Keratinocyte (primary cell): Measurements from ENCODE around the gene PRXL2A. TPM values are rescaled to one million over a fixed set of nuclear protein-coding genes. Genes with fewer than 3 reads are reported as not detected.
A peak's percentile ranks its signal among the peaks of the same experiment; 100 is the strongest.

Experiments used
- DNase-seq: peaks from one replicate; pipeline ENCODE4 v3.0.0-alpha.2; 2011; ENCODE audit warnings: low read depth, missing footprints, low spot score
- FAIRE-seq: peaks from 2 replicates; lab custom pipeline; 2011; peaks lifted over from hg19 to GRCh38; lab: Jason Lieb, UNC
- H2AFZ ChIP-seq: 2 replicates; pipeline ENCODE4 v1.6.0; 2012; ENCODE audit warnings: low read length, control low read depth, inconsistent platforms; ENCODE audit not compliant: control insufficient read depth
- H3K27ac ChIP-seq: 2 replicates; pipeline ENCODE4 v1.5.1; 2011; ENCODE audit warnings: low read length; ENCODE audit not compliant: control insufficient read depth, insufficient read depth
- H3K27me3 ChIP-seq: 3 replicates; pipeline ENCODE4 v1.6.0; 2011; ENCODE audit warnings: low read length; ENCODE audit not compliant: control insufficient read depth, insufficient read depth; ENCODE audit errors: extremely low read depth
- H3K36me3 ChIP-seq, 2 experiments: 2 replicates in 1 of 2; 3 replicates in 1 of 2; pipeline ENCODE4 v1.5.1; 2011; ENCODE audit warnings: low read length in 2 of 2, mild to moderate bottlenecking in 1 of 2; ENCODE audit not compliant: control insufficient read depth in 2 of 2, insufficient read depth in 2 of 2; ENCODE audit errors: extremely low read depth in 1 of 2
- H3K4me1 ChIP-seq: 3 replicates; pipeline ENCODE4 v1.5.1; 2011; ENCODE audit warnings: low read length; ENCODE audit not compliant: control insufficient read depth, insufficient read depth; ENCODE audit errors: extremely low read depth
- H3K4me2 ChIP-seq: 3 replicates; pipeline ENCODE4 v1.6.0; 2011; ENCODE audit warnings: low read depth, low read length; ENCODE audit not compliant: control insufficient read depth, insufficient read depth; ENCODE audit errors: extremely low read depth
- H3K4me3 ChIP-seq, 3 experiments: fragments of 200-600 bp in 1 of 3; sonication (generic) in 1 of 3; 2 replicates in 2 of 3; 3 replicates in 1 of 3; pipeline ENCODE4 v1.5.1; 2011 to 2016; ENCODE audit warnings: low read length in 3 of 3, mild to moderate bottlenecking in 3 of 3, control low read depth in 2 of 3, inconsistent platforms in 1 of 3, low read depth in 1 of 3, mixed read lengths in 1 of 3, mixed run types in 1 of 3, moderate library complexity in 1 of 3; ENCODE audit not compliant: control insufficient read depth in 2 of 3, insufficient read depth in 2 of 3; ENCODE audit errors: extremely low read depth in 1 of 3
- H3K79me2 ChIP-seq: 2 replicates; pipeline ENCODE4 v1.6.0; 2012; ENCODE audit warnings: low read length; ENCODE audit not compliant: control insufficient read depth, insufficient read depth
- H3K9ac ChIP-seq: 3 replicates; pipeline ENCODE4 v1.6.0; 2011; ENCODE audit warnings: low read length; ENCODE audit not compliant: control insufficient read depth, insufficient read depth; ENCODE audit errors: extremely low read depth
- H3K9me1 ChIP-seq: 3 replicates; pipeline ENCODE4 v1.6.0; 2011; ENCODE audit warnings: low read length; ENCODE audit not compliant: control insufficient read depth, insufficient read depth; ENCODE audit errors: extremely low read depth
- H3K9me3 ChIP-seq: 2 replicates; pipeline ENCODE4 v1.5.1; 2012; ENCODE audit warnings: low read depth, low read length; ENCODE audit not compliant: control insufficient read depth
- H4K20me1 ChIP-seq: 3 replicates; pipeline ENCODE4 v1.6.0; 2011; ENCODE audit warnings: low read length; ENCODE audit not compliant: control insufficient read depth, insufficient read depth; ENCODE audit errors: extremely low read depth
- CTCF ChIP-seq, 3 experiments: IDR thresholded peaks in 1 of 3; conservative IDR thresholded peaks in 1 of 3; optimal IDR thresholded peaks in 1 of 3; 2 replicates in 2 of 3; 3 replicates in 1 of 3; pipeline versions ENCODE3 to v1.5.1; 2011; ENCODE audit warnings: low read length in 3 of 3, mild to moderate bottlenecking in 3 of 3, moderate library complexity in 2 of 3, control low read depth in 1 of 3, inconsistent platforms in 1 of 3; ENCODE audit not compliant: insufficient read depth in 2 of 3; ENCODE audit errors: extremely low read depth in 1 of 3
- EZH2 ChIP-seq: IDR thresholded peaks from one replicate; pipeline ENCODE4 v1.6.1; 2012; ENCODE audit warnings: inconsistent platforms, mild to moderate bottlenecking, low read length, moderate library complexity
- dilution Hi-C: fragments of 300-500 bp; cut with MboI; formaldehyde crosslinking; loops from one replicate; pipeline ENCODE4 v1.7.0; 2020; ENCODE audit warnings: low sequenced_read_pairs; ENCODE audit not compliant: extremely low pct_ligation_motif_present
- polyA plus RNA-seq, 5 experiments: library from polyadenylated mRNA; depleted of rRNA in 3 of 5; stranded (reverse) in 3 of 5; stranded (forward) in 1 of 5; unstranded in 1 of 5; fragments of >200 nt; gene quantifications; 1 replicate in 1 of 5; 2 replicates in 3 of 5; 3 replicates in 1 of 5; pipeline versions ENCODE4 v1.2.1 to v1.2.3, GENCODE V29; 2011 to 2012; ENCODE audit warnings: missing spikeins in 2 of 5, low read depth in 1 of 5, low replicate concordance in 1 of 5

The PRXL2A gene
- polyA plus RNA-seq, 1 donor (not counting 4 experiments of a cell fraction or from before 2014, with no cell fraction given) = 71.6 TPM

- no peak overlapping the region for H2AFZ ChIP-seq
- H3K9me3 ChIP-seq = no peaks in the 10 kb centered on the region
- dilution Hi-C loops = no loop called here
- no peak overlapping the region for H3K4me2 ChIP-seq
- no peaks in the 10 kb centered on the region for H3K36me3 ChIP-seq
- H3K27me3 ChIP-seq = no peaks in the 10 kb centered on the region
- peaks cover 11% of the 10 kb centered on the region for H3K4me1 ChIP-seq
- no peak overlapping the region for H3K27ac ChIP-seq
- no peak for DNase-seq
- TF ChIP-seq EZH2 (no peak), CTCF (optimal IDR thresholded peaks at IDR 0.05 in 1 of 3, IDR thresholded peaks at IDR 0.05 in 1 of 3, conservative IDR thresholded peaks at IDR 0.05 in 1 of 3; ENCODE audit: extremely low read depth in 1 of 3, insufficient read depth in 2 of 3, low read length in 3 of 3) (no peak)
- no peaks in the 10 kb centered on the region for H3K79me2 ChIP-seq
- FAIRE-seq = no peak
- no peaks in the 10 kb centered on the region for H4K20me1 ChIP-seq
- no peaks in the 10 kb centered on the region for H3K9me1 ChIP-seq
- no peak overlapping the region for H3K9ac ChIP-seq
- H3K4me3 ChIP-seq = no peak overlapping the region
Measured at GRCh38 chr10:80441831-80442230, 33.5 kb downstream of the PRXL2A start.

DNA sequence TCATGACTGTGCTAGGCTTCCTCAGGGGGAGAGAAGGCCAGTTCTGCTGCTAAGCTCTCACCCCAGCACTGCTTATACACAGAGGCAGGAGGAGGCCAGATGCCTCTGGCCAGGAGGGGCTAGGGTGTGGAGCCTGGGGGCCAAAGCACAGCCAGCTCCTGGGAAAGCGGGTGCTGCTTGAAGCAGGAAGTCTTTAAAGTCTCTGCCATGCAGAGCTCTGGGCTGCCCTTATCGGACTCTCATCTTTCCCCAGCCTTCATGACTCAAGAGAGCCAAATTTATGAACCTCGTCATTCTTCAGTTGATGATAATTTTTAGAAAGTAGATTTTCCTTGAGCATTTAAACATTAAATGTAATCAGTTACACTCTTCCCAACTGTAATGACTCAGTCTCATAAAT, 34.5 kb downstream of the PRXL2A start:
- Histone ChIP-seq H4K20me1 (no peaks in the 10 kb centered on the region), H3K4me1 (peaks cover 11% of the 10 kb centered on the region), H3K9ac (no peak overlapping the region), H3K27me3 (no peaks in the 10 kb centered on the region), H3K4me3 (no peak overlapping the region), H3K9me3 (no peaks in the 10 kb centered on the region), H3K4me2 (no peak overlapping the region), H2AFZ (peak overlapping the region; percentile 31), H3K36me3 (no peaks in the 10 kb centered on the region), H3K27ac (no peak overlapping the region), H3K79me2 (no peaks in the 10 kb centered on the region), H3K9me1 (no peaks in the 10 kb centered on the region)
- no peak for TF ChIP-seq EZH2
- no peak for TF ChIP-seq CTCF (optimal IDR thresholded peaks at IDR 0.05 in 1 of 3, IDR thresholded peaks at IDR 0.05 in 1 of 3, conservative IDR thresholded peaks at IDR 0.05 in 1 of 3; ENCODE audit: extremely low read depth in 1 of 3, insufficient read depth in 2 of 3, low read length in 3 of 3)
- no peak for DNase-seq
- FAIRE-seq = no peak
- dilution Hi-C loops = no loop called here
